ENCODE results near the gene CTTNBP2. TPM values are rescaled to one million over a fixed set of nuclear protein-coding genes. Genes with fewer than 3 reads are reported as not detected.

The CTTNBP2 gene
- total RNA-seq, 1 donor from 2014 or later = 6.3 TPM

DNA sequence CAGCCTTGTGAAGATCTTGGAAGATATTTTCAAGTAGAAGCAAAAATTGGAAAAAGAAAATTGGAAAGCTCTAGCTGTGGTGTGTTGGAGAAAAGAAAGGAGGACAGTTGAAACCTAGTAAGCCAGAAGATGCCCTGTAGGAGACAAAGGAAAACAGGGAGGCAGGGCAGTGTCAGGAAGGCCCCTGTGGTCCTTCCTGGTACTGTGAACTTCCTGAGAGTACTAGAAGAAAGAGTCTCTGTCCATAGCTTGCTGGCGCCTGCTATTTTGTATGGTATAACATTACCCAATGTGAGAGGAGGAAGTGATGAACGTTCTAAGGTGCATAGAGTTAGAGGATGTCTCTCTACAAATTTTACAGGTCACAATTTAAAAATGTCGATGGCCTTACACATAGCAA, 183.1 kb downstream of the CTTNBP2 start:
- H3K4me3 ChIP-seq = no peak overlapping the region
- TF ChIP-seq CTCF (IDR thresholded peaks at IDR 0.05) = no peak
- no peak overlapping the region for H3K27ac ChIP-seq
- ATAC-seq (no peak), DNase-seq (no peak)
- H3K9me3 ChIP-seq = no peaks in the 10 kb centered on the region
- no peaks in the 10 kb centered on the region for H3K4me1 ChIP-seq
- intact Hi-C loops (cut with DNase I) = no loop called here
- H3K36me3 ChIP-seq = no peaks in the 10 kb centered on the region
- no peaks in the 10 kb centered on the region for H3K27me3 ChIP-seq

DNA sequence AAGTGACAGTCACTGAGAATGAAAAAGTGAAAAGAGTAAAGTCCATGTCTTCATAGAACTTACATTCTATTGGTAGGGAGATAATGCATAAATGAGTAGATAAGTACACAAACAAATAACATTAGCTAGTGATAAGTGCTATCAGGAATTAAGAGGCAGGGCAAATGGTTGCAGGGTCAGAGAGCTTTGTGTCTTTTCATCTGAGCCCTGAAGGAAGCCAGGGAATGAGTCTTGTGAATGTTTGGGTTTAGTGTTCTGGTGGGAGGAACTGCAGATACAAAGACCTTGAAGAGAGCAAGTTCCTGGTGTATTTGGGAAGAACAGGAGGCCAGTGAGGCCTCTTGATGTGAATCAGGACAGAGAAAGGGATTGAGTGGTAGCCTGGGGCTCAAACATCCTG, 183.8 kb downstream of the CTTNBP2 start:
- Histone ChIP-seq H3K4me1 (no peaks in the 10 kb centered on the region), H3K36me3 (no peaks in the 10 kb centered on the region), H3K27me3 (no peaks in the 10 kb centered on the region), H3K4me3 (no peak overlapping the region), H3K9me3 (no peaks in the 10 kb centered on the region), H3K27ac (no peak overlapping the region)
- intact Hi-C loops (cut with DNase I) = no loop called here
- no peak for DNase-seq
- TF ChIP-seq CTCF (IDR thresholded peaks at IDR 0.05) = no peak
- no peak for ATAC-seq

- H3K4me3 ChIP-seq = no peak overlapping the region
- H3K27ac ChIP-seq = no peak overlapping the region
- DNase-seq = no peak
- no peaks in the 10 kb centered on the region for H3K4me1 ChIP-seq
- no peak for TF ChIP-seq CTCF (IDR thresholded peaks at IDR 0.05)
- ATAC-seq = no peak
- intact Hi-C loops (cut with DNase I) = no loop called here
- H3K27me3 ChIP-seq = no peaks in the 10 kb centered on the region
- no peaks in the 10 kb centered on the region for H3K36me3 ChIP-seq
- H3K9me3 ChIP-seq = no peaks in the 10 kb centered on the region
Measured at GRCh38 chr7:117688126-117688525, 185.1 kb downstream of the CTTNBP2 start.

GRCh38 chr7:117686311-117686935, 186.8 kb downstream of the CTTNBP2 start:
- intact Hi-C loops (cut with DNase I) = no loop called here
- H3K27ac ChIP-seq = no peak overlapping the region
- H3K27me3 ChIP-seq = no peaks in the 10 kb centered on the region
- no peak for DNase-seq
- H3K9me3 ChIP-seq = no peaks in the 10 kb centered on the region
- no peak overlapping the region for H3K4me3 ChIP-seq
- H3K4me1 ChIP-seq = no peaks in the 10 kb centered on the region
- ATAC-seq = no peak
- no peaks in the 10 kb centered on the region for H3K36me3 ChIP-seq
- no peak for TF ChIP-seq CTCF (IDR thresholded peaks at IDR 0.05)

- no peaks in the 10 kb centered on the region for H3K4me1 ChIP-seq
- TF ChIP-seq CTCF (IDR thresholded peaks at IDR 0.05) = no peak
- intact Hi-C loops (cut with DNase I) = no loop called here
- ATAC-seq = no peak
- H3K4me3 ChIP-seq = no peak overlapping the region
- no peak overlapping the region for H3K27ac ChIP-seq
- H3K36me3 ChIP-seq = no peaks in the 10 kb centered on the region
- DNase-seq = no peak
- no peaks in the 10 kb centered on the region for H3K9me3 ChIP-seq
- H3K27me3 ChIP-seq = no peaks in the 10 kb centered on the region
Measured at GRCh38 chr7:117685795-117686194, 187.4 kb downstream of the CTTNBP2 start.
